ENCODE data around the gene DGKZ. TPM values are rescaled to one million over a fixed set of nuclear protein-coding genes. Genes with fewer than 3 reads are reported as not detected.

Gene DGKZ
- total RNA-seq, 1 donor from 2014 or later, result 12.5 TPM

GRCh38 chr11:46345881-46346484 lies 1.3 kb upstream of the DGKZ start:
- Mint-ChIP-seq H3K9me3 (peaks cover 4% of the 10 kb centered on the region), H3K36me3 (no peaks in the 10 kb centered on the region), H3K27me3 (ENCODE audit: insufficient read depth, low read depth) (peaks cover 15% of the 10 kb centered on the region), H3K4me3 (peak overlapping the region; percentile 86), H3K4me1 (peaks cover 50% of the 10 kb centered on the region), H3K27ac (no peak overlapping the region)
- Histone ChIP-seq H4K20me1 (ENCODE audit: low read depth) (peaks cover 24% of the 10 kb centered on the region), H3F3A (ENCODE audit: low read depth) (peaks cover 9% of the 10 kb centered on the region), H3K4me2 (no peak overlapping the region), H3K27me3 (peaks cover 12% of the 10 kb centered on the region), H3K4me3 (no peak overlapping the region), H3K4me1 (peaks cover 24% of the 10 kb centered on the region), H2AFZ (replicated peaks) (no peak overlapping the region), H3K27ac (no peak overlapping the region), H3K9ac (no peak overlapping the region), H3K79me2 (ENCODE audit: low read depth) (peaks cover 30% of the 10 kb centered on the region), H3K9me3 (ENCODE audit: low read depth) (no peaks in the 10 kb centered on the region), H3K36me3 (no peaks in the 10 kb centered on the region)
- DNase-seq (ENCODE audit: low spot score), result no peak
- no peak for TF ChIP-seq EZH2 (IDR thresholded peaks at IDR 0.05)
- TF ChIP-seq CTCF (IDR thresholded peaks at IDR 0.05), result no peak
- TF ChIP-seq EZH2phosphoT487 (IDR thresholded peaks at IDR 0.05), result no peak

GRCh38 chr11:46347637-46348311 lies 511 bp downstream of the DGKZ start:
- Mint-ChIP-seq H3K27me3 (ENCODE audit: insufficient read depth, low read depth) (peaks cover 15% of the 10 kb centered on the region), H3K27ac (no peak overlapping the region), H3K4me1 (peaks cover 49% of the 10 kb centered on the region), H3K9me3 (peaks cover 4% of the 10 kb centered on the region), H3K36me3 (no peaks in the 10 kb centered on the region), H3K4me3 (peak overlapping the region; percentile 88)
- DNase-seq (ENCODE audit: low spot score), result no peak
- Histone ChIP-seq H3K79me2 (ENCODE audit: low read depth) (peaks cover 46% of the 10 kb centered on the region), H3K27ac (no peak overlapping the region), H3F3A (ENCODE audit: low read depth) (peaks cover 12% of the 10 kb centered on the region), H3K9me3 (ENCODE audit: low read depth) (no peaks in the 10 kb centered on the region), H3K36me3 (no peaks in the 10 kb centered on the region), H3K4me1 (peaks cover 32% of the 10 kb centered on the region), H3K27me3 (peaks cover 12% of the 10 kb centered on the region), H4K20me1 (ENCODE audit: low read depth) (peaks cover 42% of the 10 kb centered on the region), H3K4me3 (peak overlapping the region; percentile 93), H3K9ac (peak overlapping the region; percentile 66), H3K4me2 (peak overlapping the region; percentile 99), H2AFZ (replicated peaks) (peak overlapping the region; percentile 48)
- TF ChIP-seq CTCF (IDR thresholded peaks at IDR 0.05) (no peak), EZH2phosphoT487 (IDR thresholded peaks at IDR 0.05) (no peak), EZH2 (IDR thresholded peaks at IDR 0.05) (no peak)

- H3K9me3 ChIP-seq (ENCODE audit: low read depth), result no peaks in the 10 kb centered on the region
- H3K4me2 ChIP-seq, result peak overlapping the region; percentile 99
- peak overlapping the region; percentile 88 for H3K4me3 Mint-ChIP-seq
- peaks cover 55% of the 10 kb centered on the region for H3K79me2 ChIP-seq (ENCODE audit: low read depth)
- no peak overlapping the region for H3K27ac Mint-ChIP-seq
- H3K9me3 Mint-ChIP-seq, result peaks cover 4% of the 10 kb centered on the region
- TF ChIP-seq EZH2phosphoT487 (IDR thresholded peaks at IDR 0.05) (no peak), CTCF (IDR thresholded peaks at IDR 0.05) (no peak)
- no peak overlapping the region for H3K27ac ChIP-seq
- peaks cover 13% of the 10 kb centered on the region for H3F3A ChIP-seq (ENCODE audit: low read depth)
- peaks cover 49% of the 10 kb centered on the region for H4K20me1 ChIP-seq (ENCODE audit: low read depth)
- peaks cover 55% of the 10 kb centered on the region for H3K4me1 Mint-ChIP-seq
- peaks cover 33% of the 10 kb centered on the region for H3K4me1 ChIP-seq
- no peak for DNase-seq (ENCODE audit: low spot score)
- H3K9ac ChIP-seq, result no peak overlapping the region
- no peaks in the 10 kb centered on the region for H3K36me3 ChIP-seq
- H3K27me3 Mint-ChIP-seq (ENCODE audit: insufficient read depth, low read depth), result peaks cover 13% of the 10 kb centered on the region
- no peak overlapping the region for H2AFZ ChIP-seq (replicated peaks)
- peak overlapping the region; percentile 93 for H3K4me3 ChIP-seq
- H3K36me3 Mint-ChIP-seq, result no peaks in the 10 kb centered on the region
- H3K27me3 ChIP-seq, result peaks cover 12% of the 10 kb centered on the region
Measured at GRCh38 chr11:46348566-46349401, 1.5 kb downstream of the DGKZ start.

All from neural progenitor cell (in vitro differentiated cells).